HEK293T (cell line): ENCODE data around the gene PTPRG.

Source experiments
- BHLHE40 ChIP-seq: fragments of 450-650 bp; IDR thresholded peaks from 2 replicates; pipeline ENCODE4 v1.6.1; 2016; ENCODE audit warnings: mild to moderate bottlenecking, moderate library complexity, borderline replicate concordance
- CTBP1 ChIP-seq: fragments of 450-650 bp; IDR thresholded peaks from 2 replicates; pipeline ENCODE4 v1.6.1; 2016; ENCODE audit warnings: borderline replicate concordance
- ELF4 ChIP-seq: fragments of 450-650 bp; IDR thresholded peaks from 2 replicates; pipeline ENCODE4 v1.6.1; 2017; ENCODE audit warnings: antibody characterized with exemption
- FOXA1 ChIP-seq: fragments of 450-650 bp; IDR thresholded peaks from 2 replicates; pipeline ENCODE4 v1.6.1; 2016; ENCODE audit warnings: mild to moderate bottlenecking
- FOXK2 ChIP-seq: fragments of 450-650 bp; IDR thresholded peaks from 2 replicates; pipeline ENCODE4 v1.6.1; 2016; ENCODE audit warnings: mild to moderate bottlenecking
- FOXM1 ChIP-seq: fragments of 450-650 bp; IDR thresholded peaks from 2 replicates; pipeline ENCODE4 v1.6.1; 2017; ENCODE audit warnings: mild to moderate bottlenecking, borderline replicate concordance
- HDGF ChIP-seq: fragments of 450-650 bp; IDR thresholded peaks from 2 replicates; pipeline ENCODE4 v1.6.1; 2017; ENCODE audit warnings: antibody characterized with exemption, borderline replicate concordance
- LEF1 ChIP-seq: fragments of 450-650 bp; IDR thresholded peaks from 2 replicates; pipeline ENCODE4 v1.6.1; 2017; ENCODE audit warnings: mild to moderate bottlenecking, borderline replicate concordance
- NFRKB ChIP-seq: fragments of 450-650 bp; IDR thresholded peaks from 2 replicates; pipeline ENCODE4 v1.6.1; 2016; ENCODE audit warnings: mild to moderate bottlenecking, moderate library complexity
- PKNOX1 ChIP-seq: fragments of 450-650 bp; IDR thresholded peaks from 2 replicates; pipeline ENCODE4 v1.6.1; 2016
- SP1 ChIP-seq: fragments of 450-650 bp; IDR thresholded peaks from 2 replicates; pipeline ENCODE4 v1.6.1; 2017
- SUZ12 ChIP-seq: fragments of 450-650 bp; IDR thresholded peaks from 2 replicates; pipeline ENCODE4 v1.6.1; 2016; ENCODE audit warnings: mild to moderate bottlenecking
- TARDBP ChIP-seq: fragments of 450-650 bp; IDR thresholded peaks from 2 replicates; pipeline ENCODE4 v1.6.1; 2016
- ZNF384 ChIP-seq: fragments of 450-650 bp; IDR thresholded peaks from 2 replicates; pipeline ENCODE4 v1.6.1; 2016

- TF ChIP-seq BHLHE40 (no peak), NFRKB (no peak), TARDBP (no peak), SP1 (no peak), PKNOX1 (no peak), LEF1 (no peak), SUZ12 (no peak), ZNF384 (no peak), CTBP1 (no peak), ELF4 (no peak), FOXK2 (no peak), FOXA1 (no peak), FOXM1 (no peak), HDGF (no peak)
Observed at GRCh38 chr3:61828880-61829721, 267.7 kb downstream of the PTPRG start.
